Calu3 (cell line): ENCODE data around the gene DHX38. TPM values are rescaled to one million over a fixed set of nuclear protein-coding genes. Genes with fewer than 3 reads are reported as not detected.

Source experiments
- BruUV-seq: library from RNA; stranded (reverse); fragments of 400-500 nt; replicated peaks from 2 replicates; lab custom pipeline; 2021; lab: Mats Ljungman, UMichigan
- CTCF ChIA-PET: fragments of 300-600 bp; sonication (Branson Sonifier 250); formaldehyde crosslinking; loops from one replicate; lab custom pipeline; 2022; ENCODE audit warnings: antibody characterized with exemption; lab: Charles Lee
- DNase-seq: peaks from one replicate; pipeline ENCODE4 v3.0.0; 2022
- H3K27ac Mint-ChIP-seq: one replicate; pipeline ENCODE4 v1.8.0; 2022; ENCODE audit warnings: mixed read lengths; ENCODE audit not compliant: unreplicated experiment
- H3K27me3 Mint-ChIP-seq: one replicate; pipeline ENCODE4 v1.8.0; 2022; ENCODE audit warnings: mixed read lengths; ENCODE audit not compliant: unreplicated experiment
- H3K36me3 Mint-ChIP-seq: one replicate; pipeline ENCODE4 v1.8.0; 2022; ENCODE audit warnings: mild to moderate bottlenecking, moderate library complexity, mixed read lengths; ENCODE audit not compliant: insufficient read depth, unreplicated experiment
- H3K4me1 Mint-ChIP-seq: one replicate; pipeline ENCODE4 v1.8.0; 2022; ENCODE audit warnings: mild to moderate bottlenecking, low read depth, mixed read lengths; ENCODE audit not compliant: unreplicated experiment
- H3K4me3 Mint-ChIP-seq: one replicate; pipeline ENCODE4 v1.8.0; 2022; ENCODE audit warnings: mild to moderate bottlenecking, low read depth, moderate library complexity, mixed read lengths; ENCODE audit not compliant: unreplicated experiment
- H3K9me3 Mint-ChIP-seq: one replicate; pipeline ENCODE4 v1.8.0; 2022; ENCODE audit warnings: low read depth, mixed read lengths; ENCODE audit not compliant: unreplicated experiment
- intact Hi-C: fragments of 100-400 bp; cut with micrococcal nuclease; formaldehyde crosslinking; loops from one replicate; pipeline ENCODE4 v1.10.0; 2022; ENCODE audit not compliant: unreplicated experiment
- total RNA-seq: library from RNA; stranded (reverse); gene quantifications from 2 replicates; pipeline ENCODE4 v1.2.3, GENCODE V29; 2022
- TF ChIP-seq, protein P1 (sequence below): fragments of 200-600 bp; IDR thresholded peaks from one replicate; pipeline ENCODE4 v1.8.0; 2022; ENCODE audit warnings: antibody characterized with exemption; ENCODE audit not compliant: unreplicated experiment

Gene DHX38
- total RNA-seq, 1 experiment from 2014 or later: 86.4 TPM

- no peaks in the 10 kb centered on the region for H3K27me3 Mint-ChIP-seq
- no peaks in the 10 kb centered on the region for H3K36me3 Mint-ChIP-seq
- DNase-seq: no peak
- no peak overlapping the region for H3K27ac Mint-ChIP-seq
- no TSS peak for BruUV-seq
- H3K4me3 Mint-ChIP-seq: no peak overlapping the region
- CTCF ChIA-PET: interaction anchor here (1.7 kb wide), 1 partner anchor 10 kb away, joined by 5 read pairs; no protein-coding TSS in a partner anchor
- no peaks in the 10 kb centered on the region for H3K9me3 Mint-ChIP-seq
- intact Hi-C loops: no loop called here
- TF ChIP-seq, protein P1, sequence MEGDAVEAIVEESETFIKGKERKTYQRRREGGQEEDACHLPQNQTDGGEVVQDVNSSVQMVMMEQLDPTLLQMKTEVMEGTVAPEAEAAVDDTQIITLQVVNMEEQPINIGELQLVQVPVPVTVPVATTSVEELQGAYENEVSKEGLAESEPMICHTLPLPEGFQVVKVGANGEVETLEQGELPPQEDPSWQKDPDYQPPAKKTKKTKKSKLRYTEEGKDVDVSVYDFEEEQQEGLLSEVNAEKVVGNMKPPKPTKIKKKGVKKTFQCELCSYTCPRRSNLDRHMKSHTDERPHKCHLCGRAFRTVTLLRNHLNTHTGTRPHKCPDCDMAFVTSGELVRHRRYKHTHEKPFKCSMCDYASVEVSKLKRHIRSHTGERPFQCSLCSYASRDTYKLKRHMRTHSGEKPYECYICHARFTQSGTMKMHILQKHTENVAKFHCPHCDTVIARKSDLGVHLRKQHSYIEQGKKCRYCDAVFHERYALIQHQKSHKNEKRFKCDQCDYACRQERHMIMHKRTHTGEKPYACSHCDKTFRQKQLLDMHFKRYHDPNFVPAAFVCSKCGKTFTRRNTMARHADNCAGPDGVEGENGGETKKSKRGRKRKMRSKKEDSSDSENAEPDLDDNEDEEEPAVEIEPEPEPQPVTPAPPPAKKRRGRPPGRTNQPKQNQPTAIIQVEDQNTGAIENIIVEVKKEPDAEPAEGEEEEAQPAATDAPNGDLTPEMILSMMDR: no peak
- no peaks in the 10 kb centered on the region for H3K4me1 Mint-ChIP-seq
Measured at GRCh38 chr16:72134507-72134906, 40.9 kb downstream of the DHX38 start.

GRCh38 chr16:72137380-72138063 is 43.9 kb downstream of the DHX38 start:
- TF ChIP-seq, protein P1: no peak
- intact Hi-C loops: no loop called here
- no peaks in the 10 kb centered on the region for H3K27me3 Mint-ChIP-seq
- no peaks in the 10 kb centered on the region for H3K4me1 Mint-ChIP-seq
- DNase-seq: no peak
- H3K9me3 Mint-ChIP-seq: no peaks in the 10 kb centered on the region
- H3K4me3 Mint-ChIP-seq: no peak overlapping the region
- H3K36me3 Mint-ChIP-seq: no peaks in the 10 kb centered on the region
- CTCF ChIA-PET: no interaction called here
- no TSS peak for BruUV-seq
- H3K27ac Mint-ChIP-seq: no peak overlapping the region

DNA sequence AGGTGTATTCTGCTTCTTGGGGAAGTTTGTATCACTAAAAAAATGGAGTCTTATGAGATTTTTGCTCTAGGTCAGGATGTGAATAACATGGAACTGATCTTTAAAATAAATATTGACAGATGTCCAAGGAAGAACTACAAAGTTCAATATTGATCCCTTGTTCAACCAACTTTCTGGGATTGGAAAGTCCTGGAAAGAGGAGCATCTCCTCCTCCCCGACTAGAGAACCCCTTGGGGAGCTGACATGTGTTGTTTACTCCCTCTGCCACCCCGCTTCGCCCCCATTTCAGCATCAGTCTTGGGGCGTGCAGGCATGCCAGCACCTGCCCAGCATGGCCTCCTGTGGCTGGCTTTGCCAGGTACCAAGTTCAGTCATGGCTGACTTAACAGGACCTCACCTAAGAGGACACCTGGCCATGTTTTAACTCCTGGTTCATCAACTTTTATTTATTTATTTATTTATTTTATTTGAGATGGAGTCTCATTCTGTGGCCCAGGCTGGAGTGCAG is 44.5 kb downstream of the DHX38 start:
- TF ChIP-seq, protein P1: no peak
- Mint-ChIP-seq H3K36me3 (no peaks in the 10 kb centered on the region), H3K9me3 (no peaks in the 10 kb centered on the region), H3K27me3 (no peaks in the 10 kb centered on the region), H3K27ac (no peak overlapping the region), H3K4me1 (no peaks in the 10 kb centered on the region), H3K4me3 (no peak overlapping the region)
- CTCF ChIA-PET: no interaction called here
- intact Hi-C loops: no loop called here
- no peak for DNase-seq
- BruUV-seq: no TSS peak

DNA sequence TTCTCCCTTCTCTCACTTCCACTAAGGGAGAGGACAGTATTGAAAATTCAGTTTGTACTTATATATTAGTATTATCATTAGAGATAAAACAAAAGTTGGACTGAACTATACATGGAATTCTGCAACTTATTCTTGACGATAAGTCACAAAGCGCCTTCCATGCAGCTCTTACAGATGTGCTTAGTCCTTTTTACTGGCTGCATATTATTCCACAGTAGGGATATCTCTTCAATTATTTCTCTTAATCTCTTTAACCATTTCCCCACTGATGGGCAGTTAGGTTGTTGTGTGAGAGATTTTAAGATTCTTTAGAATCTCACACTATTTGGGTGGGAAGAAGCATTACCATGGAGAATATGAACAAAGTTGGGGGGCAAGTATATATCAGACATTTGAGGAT is 46.3 kb downstream of the DHX38 start:
- H3K4me1 Mint-ChIP-seq: no peaks in the 10 kb centered on the region
- H3K9me3 Mint-ChIP-seq: no peaks in the 10 kb centered on the region
- CTCF ChIA-PET: no interaction called here
- no peak overlapping the region for H3K4me3 Mint-ChIP-seq
- intact Hi-C loops: no loop called here
- TF ChIP-seq, protein P1: no peak
- no peak overlapping the region for H3K27ac Mint-ChIP-seq
- DNase-seq: no peak
- no peaks in the 10 kb centered on the region for H3K27me3 Mint-ChIP-seq
- H3K36me3 Mint-ChIP-seq: no peaks in the 10 kb centered on the region
- no TSS peak for BruUV-seq
